ENCODE results near the gene MEIOB.
"Not testable (repeated sequence)": the region's sequence is repeated elsewhere in the genome, so short reads cannot be mapped to it uniquely, and the experiment has no call there.

The MEIOB gene

GRCh38 chr16:1877804-1878203 lies 5.8 kb upstream of the MEIOB start:
- DNase-seq (ENCODE audit: low read depth in 2 of 2) = no peak

GRCh38 chr16:1877089-1877488 lies 5.1 kb upstream of the MEIOB start:
- no peak for DNase-seq (ENCODE audit: low read depth in 2 of 2)

- DNase-seq (ENCODE audit: low read depth in 2 of 2) = no peak
Measured at GRCh38 chr16:1876468-1876867, 4.5 kb upstream of the MEIOB start.

- DNase-seq (ENCODE audit: low read depth in 2 of 2) = not testable (repeated sequence)
Measured at GRCh38 chr16:1876066-1876465, 4.1 kb upstream of the MEIOB start.

- DNase-seq (ENCODE audit: low read depth in 2 of 2) = no peak
Measured at GRCh38 chr16:1874854-1875253, 2.9 kb upstream of the MEIOB start.

GRCh38 chr16:1870365-1871082 lies 1.4 kb downstream of the MEIOB start:
- no peak for DNase-seq (ENCODE audit: low read depth in 2 of 2)

- DNase-seq (ENCODE audit: low read depth in 2 of 2) = no peak
Measured at GRCh38 chr16:1865902-1866690, 5.9 kb downstream of the MEIOB start.

- DNase-seq (ENCODE audit: low read depth in 2 of 2) = no peak
Measured at GRCh38 chr16:1863681-1864460, 8.1 kb downstream of the MEIOB start.

- DNase-seq (ENCODE audit: low read depth in 2 of 2) = no peak
Measured at GRCh38 chr16:1862394-1862793, 9.6 kb downstream of the MEIOB start.

GRCh38 chr16:1861730-1862129 lies 10.2 kb downstream of the MEIOB start:
- DNase-seq (ENCODE audit: low read depth in 2 of 2) = no peak

- no peak for DNase-seq (ENCODE audit: low read depth in 2 of 2)
Measured at GRCh38 chr16:1859650-1860049, 12.3 kb downstream of the MEIOB start.

- DNase-seq (ENCODE audit: low read depth in 2 of 2) = no peak
Measured at GRCh38 chr16:1858189-1858865, 13.6 kb downstream of the MEIOB start.

- no peak for DNase-seq (ENCODE audit: low read depth in 2 of 2)
Measured at GRCh38 chr16:1857433-1858097, 14.4 kb downstream of the MEIOB start.

GRCh38 chr16:1851793-1852192 lies 20.2 kb downstream of the MEIOB start:
- DNase-seq (ENCODE audit: low read depth in 2 of 2) = no peak

- DNase-seq (ENCODE audit: low read depth in 2 of 2) = no peak
Measured at GRCh38 chr16:1850981-1851380, 21.0 kb downstream of the MEIOB start.

- DNase-seq (ENCODE audit: low read depth in 2 of 2) = no peak
Measured at GRCh38 chr16:1846416-1846815, 25.5 kb downstream of the MEIOB start.

- no peak for DNase-seq (ENCODE audit: low read depth in 2 of 2)
Measured at GRCh38 chr16:1845985-1846384, 26.0 kb downstream of the MEIOB start.

- no peak for DNase-seq (ENCODE audit: low read depth in 2 of 2)
Measured at GRCh38 chr16:1839554-1839953, 32.4 kb downstream of the MEIOB start.

GRCh38 chr16:1834096-1834495 lies 37.9 kb downstream of the MEIOB start:
- no peak for DNase-seq (ENCODE audit: low read depth in 2 of 2)

- no peak for DNase-seq (ENCODE audit: low read depth in 2 of 2)
Measured at GRCh38 chr16:1832838-1833454, 39.0 kb downstream of the MEIOB start.
